Cardiac fibroblast (primary cell): Measurements from ENCODE around the gene RALB.

Experiments used
- DNase-seq, 2 donors: peaks; one replicate each; pipeline versions ENCODE4 v3.0.0 to v3.0.0-alpha.2; 2010; ENCODE audit warnings: low read depth in 2 of 2
- H3K4me3 ChIP-seq, 2 donors: replicated peaks in 1 of 2; 1 replicate in 1 of 2; 2 replicates in 1 of 2; pipeline ENCODE4 v1.5.1; 2011; ENCODE audit warnings: low read depth in 2 of 2, low read length in 2 of 2, mild to moderate bottlenecking in 2 of 2, moderate library complexity in 1 of 2
- TF ChIP-seq, protein P1 (sequence below): IDR thresholded peaks from one replicate; pipeline ENCODE4 v1.5.1; 2011; ENCODE audit warnings: low read depth, mild to moderate bottlenecking, low read length, inconsistent platforms

The RALB gene

DNA sequence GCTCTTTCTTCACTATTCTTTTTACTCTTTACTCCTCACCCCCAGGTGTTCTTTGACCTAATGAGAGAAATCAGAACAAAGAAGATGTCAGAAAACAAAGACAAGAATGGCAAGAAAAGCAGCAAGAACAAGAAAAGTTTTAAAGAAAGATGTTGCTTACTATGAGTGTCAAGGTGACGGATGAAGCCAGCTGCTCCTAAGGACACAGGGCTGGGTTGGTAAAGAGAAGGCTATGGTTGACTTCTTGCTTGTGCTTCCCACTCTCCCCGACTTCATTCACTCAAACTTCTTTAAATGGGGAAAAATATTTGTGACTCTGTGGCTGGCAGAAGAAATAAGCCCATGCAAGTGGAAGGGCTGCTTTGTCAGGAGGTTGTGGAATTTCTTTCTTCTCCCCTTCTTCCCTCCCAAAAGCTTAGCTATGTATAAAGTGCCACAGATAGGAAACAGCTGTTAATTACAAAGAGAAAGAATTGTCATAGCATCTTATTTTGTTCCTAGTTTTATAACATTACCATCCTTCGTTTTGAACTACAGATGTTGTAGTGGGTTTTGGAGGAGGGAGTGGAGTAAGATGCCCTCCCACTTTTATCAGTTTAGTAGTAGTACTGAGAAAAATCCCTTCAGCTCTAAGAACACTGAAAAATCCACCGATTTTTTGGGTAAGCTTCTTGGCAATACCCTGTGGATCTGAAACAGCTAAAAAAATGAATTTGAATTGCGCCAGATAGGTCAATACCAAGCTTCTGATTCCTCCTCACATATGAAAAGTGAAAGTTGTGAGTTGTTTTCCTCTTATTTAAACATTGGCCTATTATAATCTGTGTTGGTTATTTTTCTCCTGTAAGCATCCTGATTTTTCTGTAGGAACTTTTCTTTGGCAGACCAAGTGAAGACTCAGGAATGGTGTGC, 40.7 kb downstream of the RALB start:
- no peak for DNase-seq
- TF ChIP-seq, protein P1, sequence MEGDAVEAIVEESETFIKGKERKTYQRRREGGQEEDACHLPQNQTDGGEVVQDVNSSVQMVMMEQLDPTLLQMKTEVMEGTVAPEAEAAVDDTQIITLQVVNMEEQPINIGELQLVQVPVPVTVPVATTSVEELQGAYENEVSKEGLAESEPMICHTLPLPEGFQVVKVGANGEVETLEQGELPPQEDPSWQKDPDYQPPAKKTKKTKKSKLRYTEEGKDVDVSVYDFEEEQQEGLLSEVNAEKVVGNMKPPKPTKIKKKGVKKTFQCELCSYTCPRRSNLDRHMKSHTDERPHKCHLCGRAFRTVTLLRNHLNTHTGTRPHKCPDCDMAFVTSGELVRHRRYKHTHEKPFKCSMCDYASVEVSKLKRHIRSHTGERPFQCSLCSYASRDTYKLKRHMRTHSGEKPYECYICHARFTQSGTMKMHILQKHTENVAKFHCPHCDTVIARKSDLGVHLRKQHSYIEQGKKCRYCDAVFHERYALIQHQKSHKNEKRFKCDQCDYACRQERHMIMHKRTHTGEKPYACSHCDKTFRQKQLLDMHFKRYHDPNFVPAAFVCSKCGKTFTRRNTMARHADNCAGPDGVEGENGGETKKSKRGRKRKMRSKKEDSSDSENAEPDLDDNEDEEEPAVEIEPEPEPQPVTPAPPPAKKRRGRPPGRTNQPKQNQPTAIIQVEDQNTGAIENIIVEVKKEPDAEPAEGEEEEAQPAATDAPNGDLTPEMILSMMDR = no peak
- no peak overlapping the region for H3K4me3 ChIP-seq

DNA sequence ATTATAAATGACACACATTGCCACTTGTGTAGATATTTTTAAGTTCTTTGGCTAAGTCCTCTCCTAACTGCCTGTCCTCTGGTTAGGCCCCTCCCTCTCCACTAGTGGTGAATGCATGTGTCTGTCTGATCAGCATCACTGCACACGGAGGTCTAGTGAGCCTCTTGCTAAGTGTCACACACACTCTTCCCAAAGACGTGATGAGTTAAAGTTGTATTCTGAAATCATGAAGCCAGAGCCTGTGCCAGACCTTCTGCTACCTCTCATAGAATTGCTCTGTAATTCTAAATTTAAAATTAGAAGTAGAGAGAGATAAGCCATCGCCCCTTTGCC, 41.3 kb downstream of the RALB start:
- H3K4me3 ChIP-seq = no peak overlapping the region
- TF ChIP-seq, protein P1 = no peak
- no peak for DNase-seq

DNA sequence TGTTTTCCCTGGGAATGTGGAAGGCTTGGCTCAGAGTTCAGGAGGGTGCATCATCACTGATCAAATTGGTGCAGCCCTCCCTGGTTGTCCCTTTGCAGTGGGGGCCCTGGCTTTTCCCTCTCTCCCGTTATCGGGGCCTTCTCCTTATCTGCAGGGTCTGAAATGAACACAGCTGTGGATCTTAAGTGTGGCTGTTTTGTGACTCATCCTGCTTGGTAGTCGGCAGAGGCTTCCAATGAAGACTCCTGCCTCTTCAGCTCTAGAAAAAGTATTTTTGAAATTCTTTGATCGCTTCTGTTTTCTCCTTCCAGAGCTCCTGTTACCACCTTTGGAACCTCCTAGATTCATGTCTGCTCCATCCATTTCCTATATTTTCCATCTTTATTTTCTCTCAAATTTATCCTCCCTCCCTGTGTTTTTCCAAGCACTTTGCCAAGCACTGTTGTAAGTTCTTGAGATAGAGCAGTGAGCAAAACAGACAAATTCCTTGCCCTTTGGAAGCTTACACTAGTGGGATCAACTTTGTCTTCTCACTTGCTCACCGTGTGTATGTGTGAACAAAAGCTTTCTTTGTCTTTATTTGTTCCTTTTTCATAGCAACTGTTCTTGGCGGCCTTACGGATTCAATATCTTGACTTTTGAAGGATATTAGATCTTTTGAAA, 45.7 kb downstream of the RALB start:
- H3K4me3 ChIP-seq = no peak overlapping the region
- DNase-seq = peak; percentile 57 to 61
- TF ChIP-seq, protein P1 = no peak

DNA sequence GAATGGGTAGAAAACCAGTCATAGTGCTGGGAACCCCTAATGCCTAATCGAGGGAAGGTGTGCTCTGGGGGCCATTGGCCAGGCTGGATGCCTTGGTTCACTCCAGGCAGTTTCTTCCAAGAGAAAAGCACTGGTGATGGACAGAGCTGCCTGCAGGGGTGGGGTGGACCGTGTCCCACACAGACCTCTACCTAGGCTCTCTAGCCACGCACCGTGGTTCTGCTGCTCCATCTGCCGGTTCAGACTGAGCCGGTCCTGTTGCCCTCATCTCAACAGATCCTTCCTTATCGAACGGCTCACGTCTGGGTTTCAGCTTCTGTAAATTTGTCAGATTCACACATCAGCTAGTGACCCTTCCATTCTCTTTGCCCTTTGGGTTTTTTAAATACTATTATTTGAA, 46.4 kb downstream of the RALB start:
- DNase-seq = no peak
- no peak overlapping the region for H3K4me3 ChIP-seq
- TF ChIP-seq, protein P1 = no peak

DNA sequence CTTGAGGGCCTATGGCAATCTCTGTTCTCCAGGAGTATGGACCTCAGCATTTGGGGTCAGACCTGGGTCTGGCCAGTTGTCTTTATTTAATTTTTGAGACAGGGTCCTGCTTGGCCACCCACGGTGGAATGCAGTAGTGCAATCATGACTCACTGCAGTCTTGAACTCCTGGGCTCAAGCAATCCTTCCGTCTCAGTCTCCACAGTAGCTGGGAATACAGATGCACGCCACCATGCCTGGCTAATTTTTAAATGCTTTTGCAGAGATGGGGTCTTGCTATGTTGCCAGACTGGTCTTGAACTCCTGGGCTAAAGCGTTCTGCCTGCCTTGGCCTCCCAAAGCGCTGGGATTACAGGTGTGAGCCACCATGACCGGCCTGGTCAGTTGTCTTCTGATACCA, 46.9 kb downstream of the RALB start:
- no peak overlapping the region for H3K4me3 ChIP-seq
- no peak for DNase-seq
- TF ChIP-seq, protein P1 = no peak

DNA sequence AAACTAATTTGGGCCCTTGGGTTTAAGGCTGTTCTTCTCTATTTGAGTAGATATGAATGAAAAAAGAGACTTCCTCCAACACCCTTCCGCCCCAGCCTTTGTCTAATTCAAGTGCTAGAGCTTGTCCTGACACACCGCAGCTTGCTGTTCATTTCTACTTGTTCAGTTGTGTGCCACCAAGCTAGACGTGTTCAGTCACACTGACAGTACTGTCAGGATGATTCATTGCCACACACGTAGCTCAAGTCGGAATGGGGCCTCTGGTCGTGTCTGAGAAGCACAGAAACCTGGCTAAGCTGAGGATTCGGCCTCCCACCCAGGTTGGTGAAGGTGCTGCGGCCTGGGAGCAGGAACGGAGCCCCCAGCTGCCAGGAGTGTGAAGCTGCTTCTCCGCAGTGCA, 47.7 kb downstream of the RALB start:
- TF ChIP-seq, protein P1 = no peak
- no peak overlapping the region for H3K4me3 ChIP-seq
- DNase-seq = no peak
